ENCODE results near the gene RAB10.
"Not testable (repeated sequence)": the region's sequence is repeated elsewhere in the genome, so short reads cannot be mapped to it uniquely, and the experiment has no call there.

The RAB10 gene

DNA sequence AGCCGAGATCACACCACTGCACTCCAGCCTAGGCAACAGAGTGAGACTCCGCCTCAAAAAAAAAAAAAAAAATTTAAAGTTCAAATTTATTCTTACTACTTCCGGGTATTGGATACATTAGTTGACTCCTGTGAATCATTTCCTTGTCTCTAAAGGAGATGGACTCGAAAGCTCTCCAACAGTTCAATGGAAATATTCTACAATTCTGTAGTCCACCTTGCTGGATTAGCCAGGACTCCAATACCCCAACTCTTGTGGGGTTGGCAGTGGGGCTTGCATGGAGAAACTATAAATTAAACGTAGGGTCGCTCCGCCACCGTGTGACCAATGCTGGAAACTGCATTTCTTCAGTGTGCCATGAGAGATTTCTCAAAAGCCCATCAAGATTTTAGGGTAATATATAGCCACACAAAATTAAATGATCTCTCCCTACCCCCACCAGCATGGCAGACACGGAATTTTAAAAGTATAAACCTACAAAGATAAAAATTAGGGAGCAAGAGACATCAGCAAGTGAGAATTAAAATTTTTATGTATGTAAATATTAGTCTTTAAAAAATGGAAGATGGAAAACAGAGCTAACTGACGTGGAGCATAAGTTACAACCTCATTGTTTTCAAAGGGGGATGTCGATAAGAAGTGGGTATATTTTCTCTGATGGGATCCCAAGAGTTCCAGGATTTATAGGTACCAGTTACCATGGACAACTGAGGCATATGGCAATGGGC lies 111.2 kb downstream of the RAB10 start:
- DNase-seq (ENCODE audit: low spot score): peak; percentile 50
- FAIRE-seq: no peak

DNA sequence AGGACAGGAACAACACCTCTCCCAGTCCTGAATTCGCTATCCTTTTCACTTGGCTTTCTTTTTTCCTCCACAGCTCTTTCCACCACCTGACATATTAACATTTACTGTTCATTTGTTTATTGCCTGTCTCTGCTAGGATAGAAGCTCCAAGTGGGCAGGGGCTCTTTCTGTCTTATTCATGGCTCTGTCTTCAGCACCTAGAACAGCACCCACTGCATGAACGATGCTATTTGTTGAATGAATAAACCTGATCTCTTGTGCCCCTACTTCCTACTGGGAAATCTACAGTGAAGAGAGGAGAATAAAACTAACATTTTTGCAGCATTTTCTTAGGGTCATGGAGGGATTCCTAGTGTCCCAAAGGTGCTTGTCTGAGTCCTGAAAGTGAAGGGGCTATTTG lies 114.6 kb downstream of the RAB10 start:
- FAIRE-seq: no peak
- DNase-seq (ENCODE audit: low spot score): no peak

DNA sequence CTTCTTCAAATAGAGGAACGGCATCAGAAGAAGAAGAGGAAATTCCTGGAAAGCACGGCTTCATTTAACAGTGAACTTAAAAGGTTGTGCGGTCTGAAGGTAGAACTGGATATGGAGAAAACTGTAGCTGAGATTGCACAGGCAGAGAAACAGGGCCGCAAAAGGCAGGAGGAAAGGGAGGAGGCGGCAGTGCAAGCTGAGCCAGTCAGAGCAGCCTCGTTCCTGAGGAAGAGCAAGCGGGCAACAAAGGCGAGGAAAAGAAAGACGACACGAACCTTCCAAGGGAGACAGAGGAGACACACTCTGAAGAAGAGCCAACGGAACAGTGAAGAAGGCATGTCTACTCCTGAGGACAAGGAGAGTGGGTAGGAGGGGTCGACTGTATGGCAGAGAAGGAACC lies 116.4 kb downstream of the RAB10 start:
- FAIRE-seq: no peak
- DNase-seq (ENCODE audit: low spot score): no peak

DNA sequence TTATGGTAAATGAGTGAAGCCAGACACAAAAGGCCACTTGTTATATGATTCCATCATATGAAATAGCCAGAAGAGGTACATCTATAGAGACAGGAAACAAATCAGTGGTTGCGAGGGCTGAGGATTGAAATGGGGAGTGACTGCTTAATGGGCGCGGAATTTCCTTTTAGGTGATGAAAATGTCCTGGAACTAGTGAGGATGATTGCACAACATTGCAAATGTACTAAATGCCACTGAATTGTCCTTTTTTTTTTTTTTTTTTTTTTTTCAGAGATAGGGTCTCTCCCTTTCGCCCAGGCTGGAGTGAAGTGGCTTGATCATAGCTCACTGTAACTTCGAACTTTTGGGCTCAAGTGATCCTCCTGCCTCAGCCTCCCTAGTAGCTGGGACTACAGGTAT lies 123.7 kb downstream of the RAB10 start:
- FAIRE-seq (no peak), DNase-seq (ENCODE audit: low spot score) (no peak)

DNA sequence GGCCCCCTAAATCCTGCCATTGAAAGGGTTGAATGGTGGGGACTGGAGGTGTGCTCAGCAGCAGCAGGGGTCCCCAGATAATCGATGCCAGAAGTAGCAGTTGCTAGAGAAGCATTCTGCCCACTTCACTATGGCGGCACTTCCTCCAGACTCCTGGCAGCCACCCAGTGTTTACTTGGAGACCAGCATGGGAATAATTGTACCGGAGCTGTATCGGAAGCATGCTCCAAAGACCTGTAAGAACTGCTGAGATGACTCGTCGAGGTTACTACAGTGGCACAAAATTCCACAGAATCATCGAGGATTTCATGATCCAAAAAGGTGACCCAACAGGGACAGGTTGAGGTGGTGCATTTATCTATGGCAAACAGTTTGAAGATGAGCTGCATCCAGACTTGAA lies 128.0 kb downstream of the RAB10 start:
- FAIRE-seq (no peak), DNase-seq (ENCODE audit: low spot score) (no peak)

DNA sequence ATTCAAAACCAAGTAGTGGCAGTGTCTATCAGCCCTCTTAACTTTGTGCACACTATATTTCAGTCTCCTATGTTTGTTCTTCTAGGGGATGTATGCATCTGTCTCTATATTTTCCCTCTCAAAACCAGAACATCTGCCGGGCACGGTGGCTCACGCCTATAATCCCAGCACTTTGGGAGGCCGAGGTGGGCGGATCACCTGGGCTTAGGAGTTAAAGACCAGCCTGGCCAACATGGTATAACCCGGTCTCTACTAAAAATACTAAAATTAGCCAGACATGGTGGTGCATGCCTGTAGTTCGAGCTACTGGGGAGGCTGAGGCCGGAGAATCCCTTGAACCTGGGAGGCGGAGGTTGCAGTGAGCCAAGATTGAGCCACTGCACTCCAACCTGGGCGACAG lies 129.1 kb downstream of the RAB10 start:
- DNase-seq (ENCODE audit: low spot score) (no peak), FAIRE-seq (no peak)

DNA sequence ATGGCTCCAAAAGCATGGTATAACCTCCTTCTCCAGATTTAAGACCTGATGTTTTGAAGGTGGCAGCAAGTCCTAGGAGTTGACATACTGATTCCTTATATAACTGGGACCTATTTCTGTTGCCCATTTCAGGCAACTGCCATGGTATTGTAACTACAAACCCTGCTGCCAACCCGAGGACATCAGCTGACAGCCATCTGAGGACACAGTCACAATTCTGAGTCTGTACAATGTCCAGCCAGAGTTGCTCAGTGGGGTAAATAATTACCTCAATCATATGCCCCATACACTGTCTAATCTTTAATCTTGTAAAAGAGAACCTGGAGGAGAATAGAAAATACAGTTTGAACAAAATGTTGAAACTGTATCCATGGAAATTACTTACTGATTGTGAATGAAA lies 130.3 kb downstream of the RAB10 start:
- DNase-seq (ENCODE audit: low spot score) (no peak), FAIRE-seq (no peak)

DNA sequence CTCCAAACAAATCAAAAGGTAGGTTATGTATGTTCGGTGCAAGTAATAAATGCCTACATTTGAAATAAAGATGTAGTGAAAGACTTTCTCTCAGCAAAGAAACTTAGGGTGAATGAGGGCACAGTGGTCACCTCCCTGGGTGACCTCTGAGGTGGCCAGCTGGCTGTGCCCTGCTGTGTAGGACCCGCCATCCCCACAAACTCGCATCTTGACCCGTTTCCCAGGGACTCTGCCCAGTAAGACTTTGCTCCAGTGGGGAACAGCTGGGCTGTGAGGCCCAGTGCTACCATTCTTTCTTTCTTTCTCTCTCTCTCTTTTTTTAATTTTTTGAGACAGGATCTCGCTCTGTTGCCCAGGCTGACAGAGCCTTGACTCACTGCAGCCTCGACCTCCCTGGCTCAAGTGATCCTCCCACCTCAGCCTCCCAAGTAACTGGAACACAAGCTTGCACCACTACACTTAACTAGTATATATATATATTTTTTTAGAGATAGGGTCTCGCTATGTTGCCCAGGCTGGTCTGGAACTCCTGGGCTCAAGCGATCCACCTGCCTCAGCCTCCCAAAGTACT lies 130.8 kb downstream of the RAB10 start:
- DNase-seq (ENCODE audit: low spot score) (no peak), FAIRE-seq (no peak)

DNA sequence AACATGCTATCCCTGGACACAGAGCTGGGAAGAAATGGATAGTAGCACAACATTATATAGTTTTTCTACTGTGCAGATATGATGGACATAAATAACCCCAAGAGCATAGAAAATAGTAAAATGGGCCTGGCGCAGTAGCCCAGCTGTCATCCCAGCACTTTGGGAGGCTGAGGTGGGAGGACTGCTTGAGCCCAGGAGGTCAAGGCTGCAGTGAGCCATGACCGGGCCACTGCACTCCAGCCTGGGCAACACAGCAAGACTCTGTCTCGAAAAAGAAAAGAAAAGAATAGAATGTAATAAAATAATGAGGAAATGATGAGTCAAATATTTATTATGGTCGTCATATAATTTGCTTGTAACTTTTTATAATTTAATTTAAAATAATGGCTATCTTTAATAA lies 131.5 kb downstream of the RAB10 start:
- FAIRE-seq (no peak), DNase-seq (ENCODE audit: low spot score) (no peak)

DNA sequence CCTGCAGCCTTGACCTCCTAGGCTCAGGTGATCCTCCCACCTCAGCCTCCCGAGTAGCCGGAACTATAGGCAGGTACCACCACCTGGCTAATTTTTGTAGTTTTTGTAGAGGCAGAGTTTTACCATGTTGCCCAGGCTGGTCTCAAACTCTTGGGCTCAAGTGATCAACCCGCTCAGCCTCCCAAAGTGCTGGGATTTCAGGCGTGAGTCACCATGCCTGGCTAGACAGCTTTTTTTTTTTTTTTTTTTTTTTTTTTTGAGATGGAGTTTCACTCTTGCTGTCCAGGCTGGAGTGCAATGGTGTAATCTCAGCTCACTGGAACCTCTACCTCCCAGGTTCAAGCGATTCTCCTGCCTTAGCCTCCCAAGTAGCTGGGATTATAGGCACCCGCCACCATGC lies 132.7 kb downstream of the RAB10 start:
- FAIRE-seq; DNase-seq (ENCODE audit: low spot score): not testable (repeated sequence)

DNA sequence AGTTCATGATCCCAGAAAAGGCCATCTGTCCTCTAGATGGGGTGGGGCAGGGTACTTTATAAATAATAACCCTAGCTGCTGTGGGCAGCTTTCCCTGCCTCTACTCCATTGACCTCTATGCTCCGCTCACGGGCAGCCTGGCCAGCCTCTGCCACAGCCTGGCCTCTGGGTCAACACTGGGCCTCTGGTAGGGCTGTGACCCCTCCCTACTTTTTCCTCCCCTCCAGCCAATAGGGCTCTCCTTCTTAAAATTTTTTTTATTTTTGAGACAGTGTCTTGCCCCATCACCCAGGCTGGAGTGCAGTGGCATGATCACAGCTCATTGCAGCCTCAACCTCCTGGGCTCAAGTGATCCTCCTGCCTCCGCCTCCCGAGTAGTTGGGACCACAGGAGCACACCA lies 134.9 kb downstream of the RAB10 start:
- DNase-seq (ENCODE audit: low spot score) (no peak), FAIRE-seq (no peak)

DNA sequence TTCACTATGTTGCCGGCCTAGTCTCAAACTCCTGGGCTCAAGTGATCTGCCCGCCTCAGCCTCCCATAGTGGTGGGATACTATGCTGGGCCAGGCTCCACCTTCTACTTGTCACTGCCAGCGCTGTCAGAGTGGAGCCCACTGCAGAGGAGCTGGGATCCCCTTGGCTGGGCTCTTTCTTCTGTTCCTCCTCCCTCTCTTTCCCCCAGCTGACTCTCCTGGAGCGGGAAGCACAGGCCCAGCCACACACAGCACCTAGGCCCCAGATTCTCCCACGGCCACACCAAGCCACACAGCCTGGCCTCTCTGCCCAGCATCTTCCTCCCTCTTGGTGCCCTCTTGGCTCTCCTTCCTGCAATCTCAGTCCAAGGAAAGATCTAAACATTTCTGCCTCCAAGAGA lies 135.3 kb downstream of the RAB10 start:
- FAIRE-seq (no peak), DNase-seq (ENCODE audit: low spot score) (no peak)

DNA sequence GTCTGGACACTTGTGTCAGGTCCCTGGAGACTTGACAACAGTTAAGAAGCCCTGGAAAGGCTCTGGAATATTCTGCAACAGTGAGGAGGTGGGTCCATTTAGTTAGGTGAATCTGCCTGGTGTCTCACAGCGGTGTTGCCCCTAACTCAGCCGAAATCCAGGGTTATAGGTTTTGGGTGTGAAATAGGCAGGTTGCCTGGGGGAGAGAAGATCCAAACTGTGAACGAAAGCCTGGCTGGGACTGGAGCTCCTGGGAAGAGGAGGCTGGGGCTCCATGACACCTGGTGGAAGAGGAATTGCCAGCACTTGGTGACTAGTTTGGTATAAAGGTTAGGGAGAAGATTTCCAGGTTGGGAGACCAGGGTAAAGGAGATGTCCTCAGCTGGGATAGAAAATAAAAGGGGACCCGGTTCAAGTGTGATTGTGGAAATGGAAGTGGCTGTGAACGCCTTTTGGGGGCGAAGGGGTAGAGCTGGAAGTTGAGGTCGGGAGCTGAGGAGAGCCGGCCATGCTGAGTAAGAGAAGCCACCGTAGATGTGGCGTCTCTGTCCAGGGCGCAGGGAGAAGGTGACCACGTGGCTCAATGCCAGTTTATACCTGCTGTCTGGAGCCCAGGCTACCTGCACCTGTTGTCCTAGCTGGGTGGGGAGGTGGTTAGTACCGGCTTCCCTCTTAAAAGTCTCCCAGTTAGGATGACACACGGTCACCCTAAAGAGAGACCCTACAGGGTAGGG lies 136.0 kb downstream of the RAB10 start:
- no peak for DNase-seq (ENCODE audit: low spot score)
- FAIRE-seq: no peak

DNA sequence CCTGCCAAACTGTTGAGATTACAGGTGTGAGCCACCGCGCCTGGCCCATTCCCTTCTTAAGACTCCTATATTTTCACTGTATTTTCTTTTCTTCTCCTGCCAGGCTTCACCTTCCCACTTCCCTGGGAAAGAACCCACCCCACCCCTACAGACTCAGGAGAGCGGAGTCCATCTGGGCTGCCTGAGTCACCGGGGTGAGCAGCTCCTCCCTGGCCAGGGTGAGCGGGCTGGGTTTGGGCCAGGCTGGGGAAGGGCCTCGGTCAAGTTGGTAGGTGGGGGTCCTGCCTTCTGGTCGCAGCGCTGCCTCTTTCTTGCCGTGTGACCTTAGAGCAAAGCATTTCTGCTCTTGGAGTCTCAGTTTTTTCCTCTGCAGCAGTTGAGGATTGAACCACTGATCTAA lies 136.9 kb downstream of the RAB10 start:
- FAIRE-seq: no peak
- no peak for DNase-seq (ENCODE audit: low spot score)

DNA sequence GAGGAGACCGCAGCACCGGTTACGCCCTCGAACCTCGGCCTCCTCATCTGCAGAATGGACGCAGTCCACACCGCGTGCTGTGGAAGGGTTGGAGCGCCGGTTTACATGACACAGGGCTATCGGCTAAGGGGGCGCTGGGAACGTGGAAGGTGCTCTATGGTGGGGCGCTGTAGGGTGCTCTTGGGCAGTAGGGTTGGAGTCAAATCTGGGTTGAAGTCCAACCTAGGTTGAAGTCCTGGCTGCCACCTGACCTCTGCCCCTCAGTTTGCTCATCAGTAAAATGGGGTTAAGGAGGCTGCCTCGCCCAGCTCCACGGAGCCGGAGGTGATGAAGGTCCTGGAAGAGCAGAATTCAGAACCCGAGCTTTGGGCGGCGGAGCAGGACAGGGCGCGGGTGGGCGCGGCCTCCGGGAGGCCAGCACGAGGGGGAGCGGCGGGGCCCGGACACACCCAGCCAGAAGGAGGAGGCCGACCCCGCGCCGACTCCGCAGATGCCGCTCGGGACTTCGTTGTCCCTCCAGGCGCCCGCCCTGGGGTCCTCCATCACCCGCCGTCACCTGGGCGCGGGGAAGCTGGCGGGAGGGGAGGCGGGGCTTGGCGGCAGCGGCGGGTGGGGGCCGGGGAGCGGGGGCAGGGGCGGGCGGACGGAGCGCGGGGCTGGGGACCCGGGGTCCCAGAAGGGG lies 138.4 kb downstream of the RAB10 start:
- FAIRE-seq (no peak), DNase-seq (ENCODE audit: low spot score) (no peak)

DNA sequence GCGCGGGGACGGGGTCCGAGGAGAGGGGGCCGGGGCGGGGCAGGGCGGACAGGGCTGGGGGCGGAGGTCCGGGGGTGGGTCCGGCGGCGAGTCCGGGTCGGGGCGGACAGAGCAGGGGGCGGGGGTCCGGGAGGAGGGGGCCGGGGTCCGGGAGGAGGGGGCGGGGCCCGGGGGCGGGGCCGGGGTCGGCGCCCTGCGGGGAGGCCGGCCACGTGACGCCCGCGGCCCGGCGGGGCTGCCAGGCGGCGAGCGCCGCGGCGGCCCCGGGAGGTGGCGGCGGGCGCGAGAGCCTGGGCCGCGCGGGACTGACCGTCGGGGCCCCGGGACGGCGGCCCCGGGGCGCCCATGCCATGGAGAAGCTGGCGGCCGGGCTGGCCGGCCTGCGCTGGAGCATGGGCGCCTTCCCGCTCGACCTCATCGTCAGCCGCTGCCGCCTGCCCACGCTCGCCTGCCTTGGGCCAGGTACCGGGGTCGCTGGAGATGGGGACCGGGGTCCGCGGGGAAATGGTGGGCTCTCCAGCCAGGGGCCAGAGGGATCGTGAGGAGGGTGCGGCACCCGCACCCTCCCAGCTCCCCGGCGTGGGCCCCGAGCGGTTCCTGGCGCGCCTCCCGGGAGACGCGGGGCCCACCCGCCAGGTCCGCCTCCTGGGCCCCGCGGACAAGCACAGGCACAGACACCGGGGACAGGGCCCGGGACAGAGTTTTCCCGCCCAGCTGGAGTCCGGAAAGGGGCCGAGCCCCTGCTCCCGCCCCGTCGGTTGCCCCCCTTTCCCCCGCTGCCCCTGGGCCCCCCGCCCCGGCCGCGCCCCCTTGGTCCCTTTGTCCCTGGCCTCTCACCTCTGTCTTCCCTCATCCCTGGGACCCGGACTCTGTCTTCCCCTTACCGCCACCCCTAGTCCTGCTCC lies 139.2 kb downstream of the RAB10 start, which contains the start of gene GAREM2:
Gene GAREM2 (plus strand): TSS at position 218 of the 905 bp plus-strand sequence. CDS start 133 bp downstream, at position 351.
- DNase-seq (ENCODE audit: low spot score) (no peak), FAIRE-seq (no peak)

DNA sequence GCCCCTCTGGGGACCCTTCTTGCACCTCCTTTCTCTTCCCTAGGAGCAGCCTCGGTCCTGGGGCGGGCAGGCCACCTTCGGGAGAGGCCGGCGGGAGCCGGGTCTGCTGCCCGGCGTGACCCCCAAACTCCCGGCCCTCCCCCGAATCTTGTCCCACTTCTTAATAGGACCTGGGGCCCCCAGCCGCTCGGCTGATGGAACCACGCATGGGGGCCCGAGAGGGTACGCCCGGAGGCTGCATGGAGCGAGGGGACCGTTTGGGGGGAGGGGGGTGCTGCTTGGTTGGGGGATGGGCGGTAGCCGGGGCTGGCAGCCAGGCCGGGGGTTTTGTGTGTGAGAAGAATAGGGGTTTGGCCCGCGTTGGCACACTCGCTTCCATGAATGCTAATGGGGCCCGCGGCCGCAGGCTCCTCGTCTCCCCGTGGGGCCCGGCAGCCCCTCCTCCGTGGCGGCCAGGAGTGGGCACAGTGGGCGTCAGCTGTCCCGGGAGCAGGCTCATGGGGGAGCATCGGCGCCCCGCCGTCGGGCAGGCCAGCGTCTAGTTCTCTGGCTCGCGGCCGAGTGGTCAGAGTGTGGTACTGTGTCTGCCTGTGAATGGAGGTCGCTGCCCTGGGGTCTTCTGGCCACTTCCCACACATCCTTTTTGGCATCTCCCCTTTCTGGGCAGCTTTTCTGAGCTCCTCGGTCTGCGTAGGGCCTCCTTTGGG lies 140.0 kb downstream of the RAB10 start:
- DNase-seq (ENCODE audit: low spot score) (no peak), FAIRE-seq (no peak)

DNA sequence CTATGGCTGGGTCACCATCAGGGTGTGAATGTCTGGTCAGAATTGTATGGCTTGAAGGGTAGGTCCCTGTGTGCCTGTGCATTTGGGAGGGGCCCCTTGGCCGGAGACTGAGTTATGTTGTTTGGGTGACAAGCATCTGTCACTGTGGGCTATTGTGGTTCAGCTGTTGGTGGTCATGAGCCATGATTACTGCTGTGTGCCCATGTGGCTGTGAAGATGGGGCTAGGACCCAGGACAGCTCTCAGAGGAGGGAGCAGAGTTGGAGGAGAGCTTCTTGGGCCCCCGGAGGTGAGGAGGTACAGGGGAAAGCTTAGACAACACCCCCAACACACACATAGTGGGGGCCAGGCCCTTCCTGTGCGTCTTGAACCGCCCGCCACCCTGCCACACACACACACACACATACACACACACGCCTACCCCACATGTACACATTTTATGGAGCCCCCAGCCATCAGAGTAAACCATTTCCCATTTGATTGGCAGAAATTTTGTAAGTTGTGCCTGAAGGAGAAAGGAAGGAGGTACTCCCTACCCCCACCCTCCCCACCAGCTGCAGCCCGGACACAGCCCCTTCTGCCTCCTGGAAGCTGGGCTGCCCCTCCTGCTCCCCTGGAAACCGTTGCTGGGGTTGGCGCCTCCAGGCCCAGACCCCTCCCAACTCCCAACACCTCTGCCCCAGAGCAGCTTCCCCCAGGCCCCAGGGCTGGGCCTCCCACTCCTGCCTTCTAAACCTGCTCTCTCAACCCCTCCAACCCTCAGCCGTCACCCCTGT lies 141.0 kb downstream of the RAB10 start:
- FAIRE-seq (no peak), DNase-seq (ENCODE audit: low spot score) (no peak)

DNA sequence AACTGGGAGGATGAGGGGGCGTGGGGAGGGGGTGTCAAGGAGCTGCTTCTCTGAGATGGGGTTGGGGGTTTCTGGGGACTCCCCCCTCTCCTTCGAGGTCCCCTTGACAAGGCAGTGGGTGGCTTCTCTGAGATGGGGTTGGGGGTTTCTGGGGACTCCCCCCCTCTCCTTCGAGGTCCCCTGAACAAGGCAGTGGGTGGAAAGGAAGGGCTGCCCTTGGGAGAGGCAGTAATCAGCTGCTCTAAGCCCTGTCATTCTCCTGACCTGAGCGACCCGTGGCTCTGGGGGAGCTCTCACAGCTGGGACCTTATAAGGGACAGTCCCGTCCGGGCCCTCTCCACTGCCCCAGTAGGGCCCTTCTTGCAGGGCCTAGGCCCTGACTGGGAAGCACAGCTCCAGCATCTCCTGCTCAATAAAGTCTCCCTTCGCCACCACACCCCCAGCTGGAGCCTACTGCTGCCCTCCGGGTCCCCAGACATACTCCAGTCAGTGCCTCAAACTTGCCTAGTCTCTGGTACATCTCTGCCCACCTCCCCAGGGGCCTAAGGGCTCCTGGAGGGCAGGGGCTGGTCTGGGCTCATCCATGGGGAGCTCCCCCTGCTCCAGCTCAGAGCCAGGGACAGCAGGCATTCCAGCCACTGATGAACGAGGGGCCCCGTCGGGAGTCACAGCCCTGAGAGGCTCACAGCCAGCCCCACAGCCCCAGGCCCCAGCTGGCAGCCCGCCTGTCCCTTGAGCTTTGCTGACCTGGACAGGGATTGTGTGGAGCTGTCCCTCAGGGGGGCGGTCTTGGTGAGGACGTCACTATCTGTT lies 141.8 kb downstream of the RAB10 start:
- no peak for DNase-seq (ENCODE audit: low spot score)
- no peak for FAIRE-seq
